Adrenal gland (tissue), 5 donors: ENCODE data around the gene TFCP2L1.

Source experiments
- POLR2A ChIP-seq, 2 donors: fragments of 450-650 bp; IDR thresholded peaks; one replicate each; pipeline ENCODE4 v1.6.1; 2017; ENCODE audit warnings: antibody characterized with exemption in 2 of 2, mild to moderate bottlenecking in 2 of 2, moderate library complexity in 1 of 2
- TF ChIP-seq, protein P1 (sequence below), 6 experiments: fragments of 450-650 bp in 4 of 6; fragments of 200-600 bp in 2 of 6; sonication (generic) in 1 of 6; IDR thresholded peaks; 1 replicate in 5 of 6; 2 replicates in 1 of 6; pipeline versions ENCODE4 v1.5.1 to v1.8.0; 2016 to 2021; ENCODE audit warnings: antibody characterized with exemption in 6 of 6, mild to moderate bottlenecking in 2 of 6, moderate library complexity in 1 of 6
- donor health status: DM: no; HTN: no; CAD: no.

- TF ChIP-seq, protein P1, sequence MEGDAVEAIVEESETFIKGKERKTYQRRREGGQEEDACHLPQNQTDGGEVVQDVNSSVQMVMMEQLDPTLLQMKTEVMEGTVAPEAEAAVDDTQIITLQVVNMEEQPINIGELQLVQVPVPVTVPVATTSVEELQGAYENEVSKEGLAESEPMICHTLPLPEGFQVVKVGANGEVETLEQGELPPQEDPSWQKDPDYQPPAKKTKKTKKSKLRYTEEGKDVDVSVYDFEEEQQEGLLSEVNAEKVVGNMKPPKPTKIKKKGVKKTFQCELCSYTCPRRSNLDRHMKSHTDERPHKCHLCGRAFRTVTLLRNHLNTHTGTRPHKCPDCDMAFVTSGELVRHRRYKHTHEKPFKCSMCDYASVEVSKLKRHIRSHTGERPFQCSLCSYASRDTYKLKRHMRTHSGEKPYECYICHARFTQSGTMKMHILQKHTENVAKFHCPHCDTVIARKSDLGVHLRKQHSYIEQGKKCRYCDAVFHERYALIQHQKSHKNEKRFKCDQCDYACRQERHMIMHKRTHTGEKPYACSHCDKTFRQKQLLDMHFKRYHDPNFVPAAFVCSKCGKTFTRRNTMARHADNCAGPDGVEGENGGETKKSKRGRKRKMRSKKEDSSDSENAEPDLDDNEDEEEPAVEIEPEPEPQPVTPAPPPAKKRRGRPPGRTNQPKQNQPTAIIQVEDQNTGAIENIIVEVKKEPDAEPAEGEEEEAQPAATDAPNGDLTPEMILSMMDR (IDR thresholded peaks at IDR 0.05), result no peak
- no peak for TF ChIP-seq POLR2A (IDR thresholded peaks at IDR 0.05)
These were observed 81.3 kb downstream of the TFCP2L1 start for GRCh38 chr2:121203591-121204249.
